Measurements from ENCODE around the gene INCENP. TPM values are rescaled to one million over a fixed set of nuclear protein-coding genes. Genes with fewer than 3 reads are reported as not detected.

The INCENP gene
- total RNA-seq, 2 donors from 2014 or later, result 125 to 142 TPM

DNA sequence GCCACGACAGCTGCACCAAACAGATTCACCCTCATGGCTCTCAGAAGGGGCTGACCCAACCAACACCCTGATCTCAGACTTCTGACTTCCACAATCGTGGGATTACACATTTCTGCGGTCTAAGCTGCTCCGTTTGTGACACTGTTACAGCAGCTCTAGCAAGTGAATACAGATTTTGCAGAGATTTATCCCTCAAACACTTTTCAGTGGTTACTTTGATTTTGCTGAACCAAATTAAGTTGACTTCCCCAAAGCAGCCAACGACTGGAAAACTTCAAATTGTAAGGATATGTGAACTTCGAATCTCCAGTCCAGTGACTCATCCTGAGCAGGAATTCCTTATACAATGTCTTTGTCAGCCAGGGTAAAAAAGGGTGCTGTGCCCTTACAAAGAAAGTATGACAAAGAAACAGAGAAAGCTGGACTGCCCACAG lies 14.8 kb upstream of the INCENP start:
- Mint-ChIP-seq H3K36me3 (ENCODE audit: low read depth) (no peaks in the 10 kb centered on the region), H3K27ac (no peak overlapping the region), H3K4me3 (no peak overlapping the region), H3K27me3 (peaks cover 3% of the 10 kb centered on the region), H3K4me1 (peaks cover 5% of the 10 kb centered on the region), H3K9me3 (no peaks in the 10 kb centered on the region)
- ATAC-seq (replicated peaks), result no peak

DNA sequence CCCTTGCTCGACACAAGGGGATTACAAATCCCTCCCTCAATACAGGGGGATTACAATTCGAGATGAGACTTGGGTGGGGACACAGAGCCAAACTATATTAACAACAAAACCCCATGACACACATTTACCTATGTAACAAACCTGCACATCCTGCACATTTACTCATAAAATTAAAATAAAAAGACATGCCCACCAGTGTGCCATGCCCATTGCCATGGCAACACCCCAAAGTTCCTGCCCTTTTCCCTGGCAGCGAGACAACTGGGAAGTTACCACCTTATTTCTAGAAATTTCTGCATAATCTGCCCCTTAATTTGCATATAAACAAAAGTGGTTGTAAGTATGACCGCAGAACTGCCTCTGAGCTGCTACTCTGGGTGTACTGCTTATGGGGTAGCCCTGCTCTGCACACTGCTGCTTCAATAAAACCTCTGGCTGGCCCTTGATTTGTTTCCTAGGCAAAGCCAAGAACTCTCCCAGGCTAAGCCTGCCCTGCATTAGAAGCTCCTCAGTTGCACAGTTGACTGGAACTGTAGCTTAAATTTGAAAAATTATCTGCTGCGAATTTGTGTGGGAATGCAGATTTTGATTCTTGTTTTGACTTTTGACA lies 8.6 kb upstream of the INCENP start:
- ATAC-seq (replicated peaks), result no peak

DNA sequence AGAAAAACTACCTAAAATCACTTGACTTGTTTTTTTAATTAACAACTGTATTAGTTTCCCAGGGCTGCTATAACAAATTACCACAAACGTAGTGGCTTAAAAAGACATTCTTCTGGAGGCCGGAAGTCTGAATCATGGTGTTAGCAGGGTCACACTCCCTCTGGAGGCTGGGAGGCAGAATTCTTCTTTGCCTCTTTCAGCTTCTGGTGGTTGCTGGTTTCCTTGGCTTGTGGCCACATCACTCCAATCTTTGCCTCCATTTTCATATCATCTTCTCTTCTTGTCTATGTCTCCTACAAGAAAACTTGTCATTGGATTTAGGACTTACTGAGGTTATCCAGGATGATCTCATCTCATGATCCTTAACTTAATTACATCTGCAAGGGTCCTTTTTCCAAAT lies 7.4 kb upstream of the INCENP start:
- Mint-ChIP-seq H3K27me3 (no peaks in the 10 kb centered on the region), H3K27ac (no peak overlapping the region), H3K4me3 (no peak overlapping the region), H3K4me1 (no peaks in the 10 kb centered on the region), H3K36me3 (ENCODE audit: low read depth) (no peaks in the 10 kb centered on the region), H3K9me3 (peaks cover 7% of the 10 kb centered on the region)
- ATAC-seq (replicated peaks), result no peak

More for the DNA sequence above, 8.6 kb upstream of the INCENP start:
- peaks cover 7% of the 10 kb centered on the region for H3K9me3 Mint-ChIP-seq
- no peak overlapping the region for H3K4me3 Mint-ChIP-seq
- no peaks in the 10 kb centered on the region for H3K4me1 Mint-ChIP-seq
- no peaks in the 10 kb centered on the region for H3K36me3 Mint-ChIP-seq (ENCODE audit: low read depth)
- H3K27ac Mint-ChIP-seq, result no peak overlapping the region
- peaks cover 3% of the 10 kb centered on the region for H3K27me3 Mint-ChIP-seq

DNA sequence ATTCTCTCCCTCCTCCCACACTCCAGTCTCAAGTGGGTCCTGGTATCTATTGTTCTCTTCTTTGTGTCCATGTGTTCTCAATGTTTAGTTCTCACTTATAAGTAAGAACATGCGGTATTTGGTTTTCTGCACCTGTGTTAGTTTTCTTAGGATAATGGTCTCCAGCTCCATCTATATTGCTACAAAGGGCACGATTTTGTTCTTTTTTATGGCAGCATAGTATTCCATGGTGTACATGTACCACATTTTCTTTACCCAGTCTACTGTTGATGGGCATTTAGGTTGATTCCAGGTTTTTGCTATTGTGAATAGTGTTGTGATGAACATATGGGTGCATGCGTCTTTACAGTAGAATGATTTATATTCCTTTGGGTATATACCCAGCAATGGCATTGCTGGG lies 4.2 kb upstream of the INCENP start:
- Mint-ChIP-seq H3K9me3 (peaks cover 7% of the 10 kb centered on the region), H3K4me1 (peaks cover under 1% of the 10 kb centered on the region), H3K36me3 (ENCODE audit: low read depth) (no peaks in the 10 kb centered on the region), H3K27me3 (no peaks in the 10 kb centered on the region), H3K27ac (no peak overlapping the region), H3K4me3 (no peak overlapping the region)
- ATAC-seq (replicated peaks), result no peak

DNA sequence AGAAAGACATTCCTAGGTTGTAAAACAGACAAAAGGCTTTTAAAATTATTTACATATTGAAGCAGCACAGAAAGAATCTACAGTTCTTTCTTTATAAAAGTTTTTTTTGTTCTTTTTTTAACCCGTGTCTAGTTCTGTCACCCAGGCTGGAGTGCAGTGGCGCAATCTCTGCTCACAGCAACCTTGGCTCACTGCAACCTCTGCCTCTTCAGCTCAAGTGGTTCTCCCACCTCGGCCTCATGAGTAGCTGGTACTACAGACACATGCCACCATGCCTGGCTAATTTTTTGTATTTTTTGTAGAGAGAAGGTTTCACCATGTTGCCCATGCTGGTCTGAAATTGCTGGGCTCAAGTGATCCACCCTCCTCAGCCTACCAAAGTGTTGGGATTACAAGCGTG lies 3.8 kb upstream of the INCENP start:
- no peaks in the 10 kb centered on the region for H3K27me3 Mint-ChIP-seq
- peaks cover 7% of the 10 kb centered on the region for H3K9me3 Mint-ChIP-seq
- no peaks in the 10 kb centered on the region for H3K36me3 Mint-ChIP-seq (ENCODE audit: low read depth)
- peaks cover 5% of the 10 kb centered on the region for H3K4me1 Mint-ChIP-seq
- no peak overlapping the region for H3K27ac Mint-ChIP-seq
- H3K4me3 Mint-ChIP-seq, result no peak overlapping the region
- no peak for ATAC-seq (replicated peaks)

DNA sequence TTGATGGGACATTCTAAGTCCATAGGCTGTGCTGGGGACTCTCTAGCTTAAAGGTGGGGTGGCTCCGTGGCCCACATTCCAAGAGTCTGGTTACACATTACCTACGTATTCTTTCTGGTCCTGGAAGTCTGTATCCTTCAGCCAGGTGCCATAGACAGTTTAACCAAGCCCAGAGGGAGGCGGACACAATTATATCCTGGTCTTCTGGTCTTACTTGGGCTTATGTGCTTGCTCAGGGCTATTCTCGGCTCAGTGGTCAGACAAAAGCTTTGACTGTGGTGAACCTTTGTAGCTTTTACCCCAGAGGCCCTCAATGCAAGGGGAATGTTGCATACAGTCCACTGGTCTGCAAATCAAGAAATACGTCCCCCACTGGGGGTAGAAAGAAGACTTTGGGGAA lies 3.4 kb upstream of the INCENP start:
- Mint-ChIP-seq H3K27ac (no peak overlapping the region), H3K4me1 (peaks cover 9% of the 10 kb centered on the region), H3K4me3 (no peak overlapping the region), H3K27me3 (no peaks in the 10 kb centered on the region), H3K9me3 (peaks cover 7% of the 10 kb centered on the region), H3K36me3 (ENCODE audit: low read depth) (no peaks in the 10 kb centered on the region)
- ATAC-seq (replicated peaks), result no peak

DNA sequence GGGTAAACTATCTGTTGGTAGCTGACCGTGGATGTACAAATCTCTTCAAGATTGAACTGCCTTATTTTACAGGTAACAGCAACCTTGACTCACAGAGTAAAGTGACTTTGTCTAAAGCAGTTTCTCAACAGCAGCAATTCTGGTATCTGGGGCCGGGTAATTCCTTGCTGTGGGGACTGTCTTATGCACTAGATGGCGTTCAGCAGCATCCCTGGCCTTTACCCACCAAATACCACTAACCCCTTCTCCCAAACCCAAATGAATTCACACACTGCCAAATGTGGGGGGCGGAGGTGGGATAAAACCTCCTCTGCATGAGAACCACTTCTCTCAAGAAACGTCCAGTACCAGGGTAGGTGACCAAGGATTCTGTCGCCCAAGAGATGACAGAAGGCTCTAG lies 1.7 kb upstream of the INCENP start:
- no peak for ATAC-seq (replicated peaks)
- peak overlapping the region; percentile 26 for H3K4me3 Mint-ChIP-seq
- H3K27ac Mint-ChIP-seq, result no peak overlapping the region
- no peaks in the 10 kb centered on the region for H3K36me3 Mint-ChIP-seq (ENCODE audit: low read depth)
- no peaks in the 10 kb centered on the region for H3K27me3 Mint-ChIP-seq
- H3K9me3 Mint-ChIP-seq, result no peaks in the 10 kb centered on the region
- H3K4me1 Mint-ChIP-seq, result peaks cover 13% of the 10 kb centered on the region

DNA sequence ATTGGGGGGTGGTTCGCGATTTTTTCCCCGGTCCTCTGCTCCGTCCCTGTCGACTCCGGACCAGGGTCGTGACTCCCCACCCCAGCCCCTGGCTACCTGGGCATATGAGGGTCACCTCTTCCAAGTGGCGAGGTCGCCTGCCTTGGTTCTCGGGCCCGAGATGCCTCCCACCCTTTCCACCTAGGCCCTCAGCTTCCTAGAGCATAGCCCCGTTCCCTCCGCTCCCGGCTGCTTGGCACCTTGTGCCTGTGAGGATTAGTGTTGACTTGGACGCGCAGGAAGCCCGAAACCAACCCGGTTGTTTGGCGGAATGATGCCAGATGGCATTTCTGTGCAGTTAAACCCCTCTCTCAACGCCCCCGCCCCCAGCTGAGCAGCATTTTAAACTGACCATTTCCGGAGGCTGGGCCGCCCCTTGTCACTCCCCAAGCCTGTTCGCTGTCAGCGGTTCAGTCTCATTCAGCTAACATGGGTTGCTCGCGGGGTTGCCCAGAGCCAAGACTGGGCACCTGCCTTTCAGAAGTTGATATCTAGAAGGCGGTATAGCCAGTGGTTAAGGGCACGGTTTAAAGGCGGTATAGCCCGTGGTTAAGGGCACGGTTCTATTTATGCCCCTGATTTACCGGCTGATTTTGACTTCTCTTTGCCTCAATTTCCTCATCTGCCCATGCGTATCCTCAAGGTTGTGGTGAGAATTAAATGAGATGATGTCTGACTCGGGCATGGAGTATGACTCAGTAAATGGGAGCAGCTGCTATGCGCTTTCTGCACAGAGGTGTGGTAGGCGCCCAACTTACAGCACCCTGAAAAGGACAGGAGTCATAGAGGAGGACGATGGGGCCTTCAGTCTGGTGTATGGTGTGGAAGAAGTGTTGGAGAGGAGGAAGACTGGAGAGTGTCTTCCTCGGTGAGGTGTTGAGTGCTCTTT lies 639 bp downstream of the INCENP start:
- Mint-ChIP-seq H3K9me3 (no peaks in the 10 kb centered on the region), H3K4me3 (peak overlapping the region; percentile 97), H3K4me1 (peaks cover 22% of the 10 kb centered on the region), H3K36me3 (ENCODE audit: low read depth) (peaks cover 23% of the 10 kb centered on the region), H3K27me3 (no peaks in the 10 kb centered on the region), H3K27ac (peak overlapping the region; percentile 92)
- peak; percentile 40 for ATAC-seq (replicated peaks)

DNA sequence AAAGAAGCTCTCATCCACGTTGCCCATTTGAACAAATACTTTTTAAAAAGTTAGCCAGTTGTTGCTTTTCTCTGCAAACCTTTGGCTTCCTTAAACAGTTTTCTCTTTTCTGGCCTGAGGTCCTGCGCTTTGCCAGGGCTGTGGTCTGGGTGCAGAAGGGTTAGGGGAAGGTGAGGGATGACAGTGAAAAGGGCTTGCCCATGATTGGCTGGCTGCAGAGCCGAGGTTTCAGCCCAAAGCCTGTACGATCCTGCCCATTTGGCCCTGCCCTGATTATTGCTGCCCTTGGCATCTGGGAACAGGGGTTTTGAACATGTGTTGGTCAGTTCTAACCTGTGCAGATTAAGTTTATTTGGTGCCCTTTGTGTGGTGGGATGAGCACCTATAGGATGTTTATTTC lies 1.5 kb downstream of the INCENP start:
- no peaks in the 10 kb centered on the region for H3K9me3 Mint-ChIP-seq
- H3K36me3 Mint-ChIP-seq (ENCODE audit: low read depth), result peaks cover 31% of the 10 kb centered on the region
- H3K4me3 Mint-ChIP-seq, result peak overlapping the region; percentile 97
- no peaks in the 10 kb centered on the region for H3K27me3 Mint-ChIP-seq
- H3K27ac Mint-ChIP-seq, result peak overlapping the region; percentile 92
- peaks cover 22% of the 10 kb centered on the region for H3K4me1 Mint-ChIP-seq
- ATAC-seq (replicated peaks), result no peak

DNA sequence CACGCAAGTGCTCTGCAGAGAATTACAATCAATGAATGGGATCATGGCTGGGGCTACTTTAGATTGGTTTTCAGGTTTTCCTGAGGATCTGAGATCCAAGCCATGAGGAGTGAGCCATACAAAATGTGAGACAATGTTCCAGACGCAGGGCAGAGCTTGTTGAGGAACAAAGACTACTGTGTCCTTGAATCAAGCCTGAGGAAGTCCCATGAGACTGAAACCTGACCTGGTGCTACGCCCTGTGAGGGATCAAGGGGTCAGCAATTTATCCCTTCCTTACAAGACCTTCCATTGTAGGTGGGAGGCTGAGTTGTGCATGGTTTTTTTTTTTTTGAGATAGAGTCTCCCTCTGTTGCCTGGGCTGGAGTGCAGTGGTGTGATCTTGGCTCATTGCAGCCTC lies 2.1 kb downstream of the INCENP start:
- Mint-ChIP-seq H3K4me1 (peaks cover 22% of the 10 kb centered on the region), H3K4me3 (peak overlapping the region; percentile 97), H3K27ac (no peak overlapping the region), H3K27me3 (no peaks in the 10 kb centered on the region), H3K9me3 (no peaks in the 10 kb centered on the region), H3K36me3 (ENCODE audit: low read depth) (peaks cover 37% of the 10 kb centered on the region)
- no peak for ATAC-seq (replicated peaks)

DNA sequence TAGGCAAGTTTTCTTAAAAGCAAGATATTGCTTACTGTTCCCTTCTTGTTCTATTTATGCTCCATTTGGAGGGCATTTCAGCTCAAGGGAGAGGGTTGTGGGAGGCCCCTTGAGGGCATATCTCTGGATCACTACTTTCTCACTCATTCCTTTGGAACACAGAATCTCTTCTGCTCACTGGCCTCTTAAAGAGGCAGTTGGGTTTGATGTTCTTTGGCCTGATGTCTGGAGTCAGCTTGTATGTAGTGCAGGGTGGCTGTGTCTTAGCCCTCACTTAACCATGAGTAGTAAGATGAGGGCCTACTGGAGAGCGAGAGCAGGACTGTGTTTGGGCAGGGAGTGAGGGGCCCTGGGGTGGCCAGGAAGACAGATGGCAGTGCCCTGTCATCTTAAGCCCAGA lies 3.6 kb downstream of the INCENP start:
- Mint-ChIP-seq H3K4me1 (peaks cover 31% of the 10 kb centered on the region), H3K27ac (no peak overlapping the region), H3K9me3 (no peaks in the 10 kb centered on the region), H3K27me3 (no peaks in the 10 kb centered on the region), H3K4me3 (no peak overlapping the region), H3K36me3 (ENCODE audit: low read depth) (peaks cover 53% of the 10 kb centered on the region)
- ATAC-seq (replicated peaks), result no peak

DNA sequence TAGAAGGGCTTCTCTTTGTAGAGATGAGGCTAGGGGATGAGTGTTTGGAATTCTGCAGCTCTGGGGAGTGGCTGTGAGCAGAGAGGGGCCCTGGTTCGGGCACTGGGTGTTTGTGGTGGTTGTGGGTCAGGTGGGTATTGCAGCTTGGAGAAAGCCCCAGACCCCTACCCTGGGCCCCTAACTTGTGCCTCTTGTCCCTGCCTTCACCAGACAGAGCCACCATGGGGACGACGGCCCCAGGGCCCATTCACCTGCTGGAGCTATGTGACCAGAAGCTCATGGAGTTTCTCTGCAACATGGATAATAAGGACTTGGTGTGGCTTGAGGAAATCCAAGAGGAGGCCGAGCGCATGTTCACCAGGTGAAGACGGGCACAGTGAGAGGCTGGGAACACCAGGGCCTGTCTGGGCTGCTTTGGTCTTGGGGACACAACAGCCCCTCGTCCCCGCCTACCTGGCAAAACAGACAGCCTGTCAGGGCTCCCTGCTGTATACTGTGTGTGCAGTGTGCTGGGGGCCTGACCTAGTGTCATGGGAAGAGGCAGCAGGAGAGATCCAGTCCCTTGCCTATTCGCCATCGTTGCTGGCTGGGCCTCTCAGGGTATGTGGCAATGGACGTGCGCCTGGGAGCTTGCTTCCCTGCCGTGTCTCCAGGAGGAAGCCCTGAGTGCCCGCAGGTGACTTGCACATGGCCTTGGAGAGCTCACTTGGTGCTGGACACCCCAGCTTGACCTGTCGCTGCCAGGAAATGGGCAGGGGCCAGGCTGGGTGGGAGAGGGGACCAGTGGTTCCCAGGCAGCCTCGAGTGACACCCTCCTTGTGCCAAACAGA lies 4.3 kb downstream of the INCENP start:
- Mint-ChIP-seq H3K4me1 (peaks cover 37% of the 10 kb centered on the region), H3K27me3 (no peaks in the 10 kb centered on the region), H3K36me3 (ENCODE audit: low read depth) (peaks cover 59% of the 10 kb centered on the region), H3K4me3 (no peak overlapping the region), H3K27ac (no peak overlapping the region), H3K9me3 (no peaks in the 10 kb centered on the region)
- ATAC-seq (replicated peaks), result no peak

DNA sequence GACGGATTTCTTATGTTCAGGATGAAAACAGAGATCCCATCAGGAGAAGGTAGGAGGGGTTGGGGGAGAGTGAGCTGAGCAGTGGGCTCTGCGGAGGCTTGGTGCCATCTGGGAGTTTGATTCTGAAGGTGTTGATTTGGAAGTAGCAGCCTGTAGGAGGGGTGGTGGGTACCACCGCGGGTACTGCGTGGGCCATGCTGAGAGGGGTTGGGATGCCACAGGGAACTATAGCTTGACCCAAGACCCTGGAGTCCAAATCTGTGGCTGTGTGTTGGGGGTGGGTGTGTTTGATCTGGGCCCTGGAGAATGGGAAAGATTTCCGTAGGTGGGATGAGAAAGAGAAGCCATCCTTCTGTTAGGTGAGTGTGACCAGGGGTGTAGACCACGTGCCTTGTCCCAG lies 5.0 kb downstream of the INCENP start:
- no peaks in the 10 kb centered on the region for H3K27me3 Mint-ChIP-seq
- H3K4me1 Mint-ChIP-seq, result peaks cover 37% of the 10 kb centered on the region
- H3K27ac Mint-ChIP-seq, result no peak overlapping the region
- H3K4me3 Mint-ChIP-seq, result no peak overlapping the region
- ATAC-seq (replicated peaks), result no peak
- H3K36me3 Mint-ChIP-seq (ENCODE audit: low read depth), result peaks cover 59% of the 10 kb centered on the region
- no peaks in the 10 kb centered on the region for H3K9me3 Mint-ChIP-seq

DNA sequence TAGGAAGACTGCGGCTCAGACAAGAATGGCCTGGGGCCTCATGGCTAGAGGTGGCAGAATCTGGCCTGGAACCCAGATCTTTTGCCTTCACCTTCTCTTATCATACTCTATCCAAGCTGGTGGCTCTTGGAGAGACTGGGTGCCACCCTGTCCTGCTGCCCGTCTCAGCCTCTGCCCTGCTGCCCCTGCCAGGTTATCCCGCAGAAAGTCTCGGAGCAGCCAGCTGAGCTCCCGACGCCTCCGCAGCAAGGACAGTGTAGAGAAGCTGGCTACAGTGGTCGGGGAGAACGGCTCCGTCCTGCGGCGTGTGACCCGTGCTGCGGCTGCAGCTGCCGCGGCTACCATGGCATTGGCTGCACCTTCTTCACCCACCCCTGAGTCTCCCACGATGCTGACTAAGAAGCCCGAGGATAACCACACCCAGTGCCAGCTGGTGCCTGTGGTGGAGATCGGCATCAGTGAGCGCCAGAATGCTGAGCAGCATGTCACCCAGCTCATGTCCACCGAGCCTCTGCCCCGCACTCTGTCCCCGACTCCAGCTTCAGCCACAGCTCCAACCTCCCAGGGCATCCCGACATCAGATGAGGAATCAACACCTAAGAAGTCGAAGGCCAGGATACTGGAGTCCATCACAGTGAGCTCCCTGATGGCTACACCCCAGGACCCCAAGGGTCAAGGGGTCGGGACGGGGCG lies 5.9 kb downstream of the INCENP start:
- Mint-ChIP-seq H3K36me3 (ENCODE audit: low read depth) (peaks cover 63% of the 10 kb centered on the region), H3K9me3 (no peaks in the 10 kb centered on the region), H3K4me3 (no peak overlapping the region), H3K4me1 (peaks cover 35% of the 10 kb centered on the region), H3K27me3 (no peaks in the 10 kb centered on the region), H3K27ac (no peak overlapping the region)
- ATAC-seq (replicated peaks), result no peak

Data from activated T-helper 17 cell treated with anti-CD3 and anti-CD28 coated beads, Interleukin-2, amount 50 U/mL, for 72 hours (primary cell).